Measurements from ENCODE around the gene OPTC.

GRCh38 chr1:203557390-203557789 lies 63.4 kb downstream of the OPTC start:
- no peak for TF ChIP-seq TCF4 (CRISPR knock-in tag; IDR thresholded peaks at IDR 0.05; ENCODE audit: borderline replicate concordance)
- no peak for TF ChIP-seq ZNF565 (CRISPR knock-in tag; conservative IDR thresholded peaks at IDR 0.05; ENCODE audit: low read depth)
- no peak for TF ChIP-seq ISL1 (CRISPR knock-in tag; IDR thresholded peaks at IDR 0.05)
- no peak for TF ChIP-seq CREB5 (CRISPR knock-in tag; IDR thresholded peaks at IDR 0.05; ENCODE audit: low read depth)
- peak; percentile 72; the same call in 1 of the 2 replicates for TF ChIP-seq OSR1 (CRISPR knock-in tag; IDR thresholded peaks at IDR 0.05)
- TF ChIP-seq ZFP3 (CRISPR knock-in tag; IDR thresholded peaks at IDR 0.05) = peak; percentile 64; the same call in 1 of the 2 replicates
- no peak for TF ChIP-seq PATZ1 (CRISPR knock-in tag; IDR thresholded peaks at IDR 0.05; ENCODE audit: borderline replicate concordance)

Measured in SK-N-SH treated with all-trans-retinoic acid at 6 μM for 48 hours (cell line).